H9 (cell line): Measurements from ENCODE around the gene FOXC2. TPM values are rescaled to one million over a fixed set of nuclear protein-coding genes. Genes with fewer than 3 reads are reported as not detected.

ENCODE experiments used
- DNase-seq: peaks from one replicate; pipeline ENCODE4 v3.0.0-alpha.2; 2017
- H2AFZ ChIP-seq: one replicate; pipeline ENCODE4 v1.6.1; 2013; ENCODE audit warnings: mild to moderate bottlenecking, low read length, control low read depth, moderate library complexity
- H2AK5ac ChIP-seq: 2 replicates; pipeline ENCODE4 v1.6.1; 2013; ENCODE audit warnings: low read length, control low read depth, mixed read lengths; ENCODE audit not compliant: insufficient read length
- H2BK120ac ChIP-seq: one replicate; pipeline ENCODE4 v1.6.1; 2013; ENCODE audit warnings: low read depth, mild to moderate bottlenecking, low read length, control low read depth, inconsistent platforms; ENCODE audit not compliant: poor library complexity, severe bottlenecking
- H2BK12ac ChIP-seq: 2 replicates; pipeline ENCODE4 v1.6.1; 2013; ENCODE audit warnings: low read length, control low read depth, mixed read lengths, low read depth; ENCODE audit not compliant: insufficient read length
- H2BK15ac ChIP-seq: 2 replicates; pipeline ENCODE4 v1.6.1; 2013; ENCODE audit warnings: low read depth, low read length, control low read depth
- H2BK20ac ChIP-seq: one replicate; pipeline ENCODE4 v1.6.1; 2013; ENCODE audit warnings: low read depth, mild to moderate bottlenecking, low read length, control low read depth, inconsistent platforms; ENCODE audit not compliant: poor library complexity, severe bottlenecking
- H2BK5ac ChIP-seq: 2 replicates; pipeline ENCODE4 v1.6.1; 2013; ENCODE audit warnings: low read length, control low read depth, mixed read lengths; ENCODE audit not compliant: insufficient read length
- H3K14ac ChIP-seq: 2 replicates; pipeline ENCODE4 v1.6.1; 2013; ENCODE audit warnings: low read length, control low read depth; ENCODE audit not compliant: insufficient read depth
- H3K18ac ChIP-seq: 2 replicates; pipeline ENCODE4 v1.6.1; 2013; ENCODE audit warnings: low read depth, mild to moderate bottlenecking, mixed read lengths, low read length, control low read depth; ENCODE audit not compliant: insufficient read length
- H3K23ac ChIP-seq: 2 replicates; pipeline ENCODE4 v1.6.1; 2013; ENCODE audit warnings: low read length, control low read depth, mixed read lengths, low read depth; ENCODE audit not compliant: insufficient read length
- H3K23me2 ChIP-seq: 2 replicates; pipeline ENCODE4 v1.6.1; 2013; ENCODE audit warnings: low read depth, mild to moderate bottlenecking, mixed read lengths, low read length, control low read depth; ENCODE audit not compliant: insufficient read length, poor library complexity, severe bottlenecking
- H3K27ac ChIP-seq: 2 replicates; pipeline ENCODE4 v1.5.1; 2013; ENCODE audit warnings: low read length, control low read depth, mixed read lengths, low read depth; ENCODE audit not compliant: insufficient read length
- H3K27me3 ChIP-seq: 2 replicates; pipeline ENCODE4 v1.6.1; 2013; ENCODE audit warnings: low read length, control low read depth, inconsistent platforms; ENCODE audit not compliant: insufficient read depth
- H3K4ac ChIP-seq: 2 replicates; pipeline ENCODE4 v1.6.1; 2013; ENCODE audit warnings: low read depth, mild to moderate bottlenecking, control low read depth, inconsistent platforms, low read length, moderate library complexity
- H3K4me1 ChIP-seq: 2 replicates; pipeline ENCODE4 v1.6.1; 2013; ENCODE audit warnings: low read length, control low read depth, inconsistent platforms; ENCODE audit not compliant: insufficient read depth
- H3K4me2 ChIP-seq: 2 replicates; pipeline ENCODE4 v1.6.1; 2013; ENCODE audit warnings: low read length, control low read depth, mixed read lengths; ENCODE audit not compliant: insufficient read length, insufficient read depth
- H3K56ac ChIP-seq: 2 replicates; pipeline ENCODE4 v1.6.1; 2013; ENCODE audit warnings: low read depth, mild to moderate bottlenecking, mixed read lengths, low read length, control low read depth; ENCODE audit not compliant: insufficient read length
- H3K79me1 ChIP-seq: 2 replicates; pipeline ENCODE4 v1.6.1; 2013; ENCODE audit warnings: low read depth, mild to moderate bottlenecking, moderate library complexity, low read length, control low read depth, inconsistent platforms; ENCODE audit not compliant: insufficient read depth, poor library complexity, severe bottlenecking
- H3K79me2 ChIP-seq: 2 replicates; pipeline ENCODE4 v1.6.1; 2013; ENCODE audit warnings: low read length, control low read depth, inconsistent platforms; ENCODE audit not compliant: insufficient read depth
- H3K9ac ChIP-seq: 2 replicates; pipeline ENCODE4 v1.6.1; 2013; ENCODE audit warnings: low read length, control low read depth, mixed read lengths; ENCODE audit not compliant: insufficient read length; ENCODE audit errors: extremely low read depth
- H3K9me3 ChIP-seq: one replicate; pipeline ENCODE4 v1.6.1; 2013; ENCODE audit warnings: low read depth, low read length, inconsistent platforms; ENCODE audit not compliant: control insufficient read depth
- H3T11ph ChIP-seq: one replicate; pipeline ENCODE4 v1.6.1; 2013; ENCODE audit warnings: mild to moderate bottlenecking, low read length, control low read depth, inconsistent platforms
- H4K20me1 ChIP-seq: one replicate; pipeline ENCODE4 v1.6.1; 2013; ENCODE audit not compliant: control insufficient read depth, insufficient read length, insufficient read depth
- H4K5ac ChIP-seq: 2 replicates; pipeline ENCODE4 v1.6.1; 2013; ENCODE audit warnings: low read depth, mild to moderate bottlenecking, mixed read lengths, low read length, control low read depth; ENCODE audit not compliant: insufficient read length
- H4K8ac ChIP-seq: replicated peaks from 2 replicates; pipeline ENCODE4 v1.6.1; 2013; ENCODE audit warnings: low read length, control low read depth, mixed read lengths, low read depth; ENCODE audit not compliant: insufficient read length
- H4K91ac ChIP-seq: 2 replicates; pipeline ENCODE4 v1.6.1; 2013; ENCODE audit warnings: low read depth, mild to moderate bottlenecking, moderate library complexity, mixed read lengths, low read length, control low read depth; ENCODE audit not compliant: insufficient read length
- H3K27ac Mint-ChIP-seq, 3 experiments: 2 replicates in 2 of 3; 3 replicates in 1 of 3; pipeline ENCODE4 v1.8.0; 2020 to 2021; ENCODE audit warnings: mixed read lengths in 3 of 3, mild to moderate bottlenecking in 1 of 3, moderate library complexity in 1 of 3
- H3K27me3 Mint-ChIP-seq: 2 replicates; pipeline ENCODE4 v1.8.0; 2021; ENCODE audit warnings: low read depth, mild to moderate bottlenecking, moderate library complexity, mixed read lengths
- H3K36me3 Mint-ChIP-seq, 3 experiments: 2 replicates in 2 of 3; 3 replicates in 1 of 3; pipeline ENCODE4 v1.8.0; 2020 to 2021; ENCODE audit warnings: low read depth in 3 of 3, mixed read lengths in 3 of 3; ENCODE audit not compliant: insufficient read depth in 1 of 3
- H3K4me1 Mint-ChIP-seq, 2 experiments: 2 replicates each; pipeline ENCODE4 v1.8.0; 2020; ENCODE audit warnings: mixed read lengths in 2 of 2
- H3K4me3 Mint-ChIP-seq, 2 experiments: 2 replicates in 1 of 2; 3 replicates in 1 of 2; pipeline ENCODE4 v1.8.0; 2020 to 2021; ENCODE audit warnings: mild to moderate bottlenecking in 2 of 2, mixed read lengths in 2 of 2, moderate library complexity in 1 of 2
- H3K9me3 Mint-ChIP-seq, 2 experiments: 2 replicates in 1 of 2; 3 replicates in 1 of 2; pipeline ENCODE4 v1.8.0; 2020; ENCODE audit warnings: mild to moderate bottlenecking in 2 of 2, mixed read lengths in 2 of 2, moderate library complexity in 1 of 2
- CTCF ChIP-seq: fragments of 200-600 bp; sonication (generic); conservative IDR thresholded peaks from 3 replicates; pipeline ENCODE4 v1.8.0; 2021; ENCODE audit warnings: antibody characterized with exemption, mild to moderate bottlenecking
- WGBS: extraction: QIAGEN DNeasy Blood & Tissue Kit; methylation state at CpG from one replicate; pipeline ENCODE4 v1.1.7; 2013; ENCODE audit warnings: missing lambda C conversion rate, low lambda C conversion rate, mixed read lengths; ENCODE audit not compliant: insufficient read length; ENCODE audit errors: extremely low coverage; 5-methylcytosine and 5-hydroxymethylcytosine counted together
- total RNA-seq: library from RNA; stranded (reverse); gene quantifications from 2 replicates; pipeline ENCODE4 v1.2.1, GENCODE V29; 2021

The FOXC2 gene
- total RNA-seq, 1 experiment from 2014 or later, result not detected

DNA sequence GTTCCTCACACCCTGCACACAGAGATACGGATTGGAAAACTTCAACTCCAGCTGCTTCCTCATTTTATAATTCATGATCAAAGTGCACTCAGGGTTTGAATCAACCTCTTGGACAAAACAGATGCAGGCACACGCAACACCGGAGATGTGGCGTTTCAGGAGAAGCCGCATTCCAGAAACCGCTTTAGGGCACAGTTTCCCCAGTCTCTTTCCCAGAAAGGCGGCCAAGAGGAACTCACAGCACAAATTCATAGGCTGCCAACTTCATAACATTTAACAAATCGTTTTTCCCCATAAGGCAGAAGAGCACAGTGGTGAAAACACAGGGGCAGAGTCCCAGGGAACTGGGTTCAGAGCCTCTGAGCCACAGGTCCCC is 20.0 kb upstream of the FOXC2 start:
- H2AK5ac ChIP-seq, result no peak overlapping the region
- no peak overlapping the region for H4K8ac ChIP-seq
- H2BK15ac ChIP-seq, result no peak overlapping the region
- no peak for TF ChIP-seq CTCF
- no peaks in the 10 kb centered on the region; a peak in 2 of 7 replicates for H3K36me3 Mint-ChIP-seq
- no peak overlapping the region for H2BK12ac ChIP-seq
- no peak overlapping the region for H3K9ac ChIP-seq
- H3K4me3 Mint-ChIP-seq, result no peak overlapping the region
- no peak overlapping the region for H3K14ac ChIP-seq
- no peak overlapping the region for H3K4me2 ChIP-seq
- H3K23me2 ChIP-seq, result no peaks in the 10 kb centered on the region
- no CpG with 5 or more reads among the region's 8 CpGs for WGBS
- H2BK5ac ChIP-seq, result no peak overlapping the region
- H3K79me1 ChIP-seq, result no peaks in the 10 kb centered on the region
- H2BK20ac ChIP-seq, result no peak overlapping the region
- no peak overlapping the region for H3K56ac ChIP-seq
- no peak overlapping the region for H3T11ph ChIP-seq
- H4K20me1 ChIP-seq, result no peaks in the 10 kb centered on the region
- H3K4me1 ChIP-seq, result no peaks in the 10 kb centered on the region
- no peak overlapping the region for H4K91ac ChIP-seq
- no peak overlapping the region for H4K5ac ChIP-seq
- DNase-seq, result no peak
- no peak overlapping the region for H3K27ac ChIP-seq
- H3K23ac ChIP-seq, result no peak overlapping the region
- no peaks in the 10 kb centered on the region for H3K4me1 Mint-ChIP-seq
- no peak overlapping the region for H3K18ac ChIP-seq
- H2AFZ ChIP-seq, result no peak overlapping the region
- H2BK120ac ChIP-seq, result no peak overlapping the region
- no peaks in the 10 kb centered on the region for H3K9me3 ChIP-seq
- no peaks in the 10 kb centered on the region for H3K9me3 Mint-ChIP-seq
- H3K4ac ChIP-seq, result no peak overlapping the region
- H3K27me3 ChIP-seq, result no peaks in the 10 kb centered on the region
- peaks cover 6% of the 10 kb centered on the region for H3K27me3 Mint-ChIP-seq
- H3K27ac Mint-ChIP-seq, result no peak overlapping the region
- H3K79me2 ChIP-seq, result no peaks in the 10 kb centered on the region
